ENCODE data around the gene CPEB1. TPM values are rescaled to one million over a fixed set of nuclear protein-coding genes. Genes with fewer than 3 reads are reported as not detected.
"Not testable (repeated sequence)": the region's sequence is repeated elsewhere in the genome, so short reads cannot be mapped to it uniquely, and the experiment has no call there.

Gene CPEB1
- total RNA-seq, 8 experiments from 2014 or later, result 0.70 to 16.4 (median 7.3) TPM

- peaks cover 11 to 13% of the 10 kb centered on the region in 2 donors for H3K4me1 ChIP-seq (replicated peaks in 1 of 2)
- WGBS, 10 experiments, result 60 to 100% (median 87%) methylated on average over 1 to 4 of the region's 4 CpGs
- ATAC-seq (replicated peaks in 6 of 8), result no peak
- in situ Hi-C loops (cut with MboI; ENCODE audit: low pct_unique_long_range_greater_than_20kb in 2 of 9, low sequenced_read_pairs in 9 of 9, unreplicated experiment in 9 of 9), result loop anchor here in 1 of 9 experiments (25.0 kb wide), 1 partner anchor 475 kb away; the partner anchor contains the start of gene C15orf40
- no peak overlapping the region for H3K4me3 ChIP-seq
- no peak overlapping the region for H3K27ac ChIP-seq
Measured at GRCh38 chr15:82537351-82537908, 109.7 kb downstream of the CPEB1 start.

- peaks cover 11 to 13% of the 10 kb centered on the region in 2 donors for H3K4me1 ChIP-seq (replicated peaks in 1 of 2)
- in situ Hi-C loops (cut with MboI; ENCODE audit: low pct_unique_long_range_greater_than_20kb in 2 of 9, low sequenced_read_pairs in 9 of 9, unreplicated experiment in 9 of 9), result loop anchor here in 1 of 9 experiments (25.0 kb wide), 1 partner anchor 476 kb away; the partner anchor contains the start of gene C15orf40
- no peak overlapping the region for H3K27ac ChIP-seq
- ATAC-seq (replicated peaks in 6 of 8), result no peak
- H3K4me3 ChIP-seq, result no peak overlapping the region
- WGBS, 10 experiments, result 49 to 100% (median 89%) methylated on average over 1 to 6 of the region's 11 CpGs; no CpG with 5 or more reads in 1 of the 10 experiments
Measured at GRCh38 chr15:82536409-82537350, 110.5 kb downstream of the CPEB1 start.

- Histone ChIP-seq H3K4me1 (replicated peaks in 1 of 2) (peaks cover 7 to 8% of the 10 kb centered on the region in 2 donors), H3K4me3 (no peak overlapping the region), H3K27ac (no peak overlapping the region)
- WGBS, 10 experiments, result 60 to 100% (median 90%) methylated on average over 2 to 6 of the region's 9 CpGs; no CpG with 5 or more reads in 1 of the 10 experiments
- no peak for ATAC-seq (replicated peaks in 6 of 8)
- in situ Hi-C loops (cut with MboI; ENCODE audit: low pct_unique_long_range_greater_than_20kb in 2 of 9, low sequenced_read_pairs in 9 of 9, unreplicated experiment in 9 of 9), result loop anchor here in 1 of 9 experiments (25.0 kb wide), 1 partner anchor 477 kb away; the partner anchor contains the start of gene C15orf40
Measured at GRCh38 chr15:82535566-82536408, 111.4 kb downstream of the CPEB1 start.

- in situ Hi-C loops (cut with MboI; ENCODE audit: low pct_unique_long_range_greater_than_20kb in 2 of 9, low sequenced_read_pairs in 9 of 9, unreplicated experiment in 9 of 9), result loop anchor here in 1 of 9 experiments (25.0 kb wide), 1 partner anchor 477 kb away; the partner anchor contains the start of gene C15orf40
- not testable (repeated sequence) for ATAC-seq (replicated peaks in 6 of 8)
Measured at GRCh38 chr15:82535151-82535550, 112.0 kb downstream of the CPEB1 start.

GRCh38 chr15:82534457-82534861 is 112.7 kb downstream of the CPEB1 start:
- not testable (repeated sequence) for H3K27ac ChIP-seq; H3K4me3 ChIP-seq; ATAC-seq (replicated peaks in 6 of 8); H3K4me1 ChIP-seq (replicated peaks in 1 of 2)
- in situ Hi-C loops (cut with MboI; ENCODE audit: low pct_unique_long_range_greater_than_20kb in 2 of 9, low sequenced_read_pairs in 9 of 9, unreplicated experiment in 9 of 9), result loop anchor here in 1 of 9 experiments (25.0 kb wide), 1 partner anchor 478 kb away; the partner anchor contains the start of gene C15orf40
- WGBS, 10 experiments, result 94 to 100% (median 100%) methylated on average over 1 to 3 of the region's 3 CpGs; no CpG with 5 or more reads in 1 of the 10 experiments

More at GRCh38 chr15:82535151-82535550, 112.0 kb downstream of the CPEB1 start:
- 92 to 100% (median 100%) methylated on average over 1 to 5 of the region's 5 CpGs; no CpG with 5 or more reads in 3 of the 10 experiments for WGBS, 10 experiments
- not testable (repeated sequence) for H3K27ac ChIP-seq; H3K4me1 ChIP-seq (replicated peaks in 1 of 2); H3K4me3 ChIP-seq

GRCh38 chr15:82533801-82534200 is 113.4 kb downstream of the CPEB1 start:
- in situ Hi-C loops (cut with MboI; ENCODE audit: low pct_unique_long_range_greater_than_20kb in 2 of 9, low sequenced_read_pairs in 9 of 9, unreplicated experiment in 9 of 9), result loop anchor here in 1 of 9 experiments (25.0 kb wide), 1 partner anchor 478 kb away; the partner anchor contains the start of gene C15orf40
- WGBS, 10 experiments, result 100% methylated on average over 1 to 2 of the region's 3 CpGs; no CpG with 5 or more reads in 7 of the 10 experiments
- Histone ChIP-seq H3K27ac (no peak overlapping the region), H3K4me1 (replicated peaks in 1 of 2) (peaks cover 4 to 5% of the 10 kb centered on the region in 2 donors), H3K4me3 (no peak overlapping the region)
- no peak for ATAC-seq (replicated peaks in 6 of 8)

- peak in 1 of 8 experiments; percentile 23 for ATAC-seq (replicated peaks in 6 of 8)
- in situ Hi-C loops (cut with MboI; ENCODE audit: low pct_unique_long_range_greater_than_20kb in 2 of 9, low sequenced_read_pairs in 9 of 9, unreplicated experiment in 9 of 9), result loop anchor here in 1 of 9 experiments (25.0 kb wide), 1 partner anchor 479 kb away; the partner anchor contains the start of gene C15orf40
- WGBS, 10 experiments, result 88 to 95% (median 93%) methylated on average over 2 to 8 of the region's 15 CpGs; no CpG with 5 or more reads in 5 of the 10 experiments
- Histone ChIP-seq H3K27ac (no peak overlapping the region), H3K4me1 (replicated peaks in 1 of 2) (no peaks in the 10 kb centered on the region), H3K4me3 (no peak overlapping the region)
Measured at GRCh38 chr15:82532991-82533481, 114.1 kb downstream of the CPEB1 start.

GRCh38 chr15:82532383-82532990 is 114.7 kb downstream of the CPEB1 start:
- no peak for ATAC-seq (replicated peaks in 6 of 8)
- Histone ChIP-seq H3K4me3 (no peak overlapping the region), H3K27ac (no peak overlapping the region), H3K4me1 (replicated peaks in 1 of 2) (no peaks in the 10 kb centered on the region)
- WGBS, 10 experiments, result 80 to 100% (median 97%) methylated on average over 1 to 5 of the region's 9 CpGs; no CpG with 5 or more reads in 6 of the 10 experiments
- in situ Hi-C loops (cut with MboI; ENCODE audit: low pct_unique_long_range_greater_than_20kb in 2 of 9, low sequenced_read_pairs in 9 of 9, unreplicated experiment in 9 of 9), result loop anchor here in 1 of 9 experiments (25.0 kb wide), 1 partner anchor 480 kb away; the partner anchor contains the start of gene C15orf40

GRCh38 chr15:82531496-82532382 is 115.4 kb downstream of the CPEB1 start:
- in situ Hi-C loops (cut with MboI; ENCODE audit: low pct_unique_long_range_greater_than_20kb in 2 of 9, low sequenced_read_pairs in 9 of 9, unreplicated experiment in 9 of 9), result loop anchor here in 1 of 9 experiments (25.0 kb wide), 1 partner anchor 481 kb away; the partner anchor contains the start of gene C15orf40
- H3K27ac ChIP-seq, result no peak overlapping the region
- no peaks in the 10 kb centered on the region for H3K4me1 ChIP-seq (replicated peaks in 1 of 2)
- WGBS, 10 experiments, result 0 to 67% methylated on average over 1 of the region's 11 CpGs; no CpG with 5 or more reads in 8 of the 10 experiments
- H3K4me3 ChIP-seq, result no peak overlapping the region
- ATAC-seq (replicated peaks in 6 of 8), result peak in 1 of 8 experiments; percentile 8

GRCh38 chr15:82530606-82531379 is 116.4 kb downstream of the CPEB1 start:
- in situ Hi-C loops (cut with MboI; ENCODE audit: low pct_unique_long_range_greater_than_20kb in 2 of 9, low sequenced_read_pairs in 9 of 9, unreplicated experiment in 9 of 9), result loop anchor here in 1 of 9 experiments (25.0 kb wide), 1 partner anchor 482 kb away; the partner anchor contains the start of gene C15orf40
- ATAC-seq (replicated peaks in 6 of 8), result peak; percentile 72 to 95 (median 92)
- peak overlapping the region in 4 of 5 donors; percentile 6 to 26 (median 17) for H3K4me3 ChIP-seq
- H3K4me1 ChIP-seq (replicated peaks in 1 of 2), result no peaks in the 10 kb centered on the region
- no peak overlapping the region for H3K27ac ChIP-seq
- 0 to 60% (median 9%) methylated on average over 2 to 6 of the region's 10 CpGs; no CpG with 5 or more reads in 2 of the 10 experiments for WGBS, 10 experiments
